Subcutaneous adipose tissue (tissue), 4 donors: ENCODE results near the gene MORC4. TPM values are rescaled to one million over a fixed set of nuclear protein-coding genes. Genes with fewer than 3 reads are reported as not detected.

Experiments used
- CTCF ChIP-seq: fragments of 450-650 bp; IDR thresholded peaks from one replicate; pipeline ENCODE4 v1.5.1; 2016; ENCODE audit warnings: low read depth, mild to moderate bottlenecking, control low read depth, antibody characterized with exemption, moderate library complexity
- total RNA-seq, 4 donors: library from RNA; depleted of rRNA; stranded (reverse); fragments of >200 nt; gene quantifications; one replicate each; pipeline ENCODE4 v1.1.0, GENCODE V29; 2016

The MORC4 gene
- total RNA-seq, 4 donors from 2014 or later: 16.3 to 18.5 (median 16.7) TPM

- TF ChIP-seq CTCF: no peak
These were observed 108.1 kb downstream of the MORC4 start for GRCh38 chrX:106891762-106892460.

Other genes starting within 250 kb of the MORC4 start
- 1 to 10 TPM; 4.4 to 9.1 (median 7.1) TPM for gene TBC1D8B, start 197.5 kb downstream of the MORC4 start, total RNA-seq
- gene RIPPLY1, start 96.9 kb downstream of the MORC4 start, total RNA-seq: not detected
- 1 to 10 TPM in 1 of 4 donors, under 1 TPM in 1, not detected in 2; 0.57 to 1.2 TPM for gene CLDN2, start 79.8 kb downstream of the MORC4 start, total RNA-seq
- gene RBM41, start 118.6 kb upstream of the MORC4 start, total RNA-seq: 10 to 100 TPM; 16.0 to 22.0 (median 19.1) TPM
- not detected for gene NUP62CL, start 206.2 kb upstream of the MORC4 start, total RNA-seq
- not detected for gene DNAAF6, start 206.4 kb upstream of the MORC4 start, total RNA-seq